Hematopoietic multipotent progenitor cell treated with erythropoietin and hydrocortisone succinate and interleukin-3 and kit ligand, for 17 days (in vitro differentiated cells): Measurements from ENCODE around the gene BCLAF3.

Source experiments
- DNase-seq: peaks from one replicate; pipeline ENCODE4 v3.0.0-alpha.2; 2015; ENCODE audit warnings: low spot score

Gene BCLAF3

DNA sequence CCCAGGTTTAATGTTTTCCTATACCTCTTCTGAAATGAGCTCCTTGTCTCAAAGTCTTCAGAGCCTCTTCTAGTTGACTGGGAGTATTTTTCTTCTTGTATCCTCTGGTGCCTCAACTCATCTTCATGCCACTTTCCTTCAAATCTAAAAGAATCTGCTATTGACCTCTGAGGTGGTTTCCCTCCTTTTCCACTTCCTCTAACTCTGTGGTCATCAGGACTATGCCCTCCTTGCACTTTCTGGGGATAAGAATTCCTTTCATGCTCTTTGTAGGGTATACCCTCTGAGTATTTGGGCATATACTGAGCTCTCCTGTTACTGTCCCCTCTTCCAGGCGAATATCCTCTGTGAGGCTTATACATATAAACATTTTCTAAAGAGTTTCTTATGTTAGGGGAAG is 24.8 kb downstream of the BCLAF3 start:
- DNase-seq = no peak

DNA sequence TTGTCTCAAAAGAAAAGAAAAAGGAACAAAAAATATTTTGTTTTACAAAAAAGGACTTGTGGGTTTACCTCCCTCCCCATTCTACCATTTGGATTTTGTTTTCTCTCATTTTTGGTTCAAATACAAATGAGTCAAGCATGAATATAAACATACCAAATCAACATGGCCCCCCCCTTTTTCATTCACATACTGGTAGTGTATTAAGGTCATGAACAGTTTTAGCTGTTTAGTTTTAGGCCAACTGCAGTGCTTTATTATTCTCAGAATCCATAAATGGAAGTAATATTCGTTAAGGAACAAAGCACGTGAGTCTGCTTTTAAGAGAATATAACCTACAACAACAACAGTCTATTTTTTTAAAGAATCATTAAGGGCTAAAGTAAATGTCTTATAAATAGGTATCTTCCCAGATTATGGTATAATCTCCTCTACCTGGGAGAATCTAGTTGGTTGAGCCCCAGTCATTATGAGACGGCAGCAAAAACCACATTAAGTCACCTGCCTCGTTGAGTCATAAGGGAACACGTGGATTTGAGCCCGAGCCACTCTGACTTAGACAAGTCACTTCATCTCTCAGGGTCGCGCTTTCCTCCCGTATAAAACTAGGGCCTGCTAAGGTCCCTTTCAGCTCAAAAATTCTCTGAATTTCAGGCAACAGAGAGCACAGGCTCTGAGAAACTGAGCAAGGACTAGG is 26.7 kb downstream of the BCLAF3 start:
- no peak for DNase-seq

DNA sequence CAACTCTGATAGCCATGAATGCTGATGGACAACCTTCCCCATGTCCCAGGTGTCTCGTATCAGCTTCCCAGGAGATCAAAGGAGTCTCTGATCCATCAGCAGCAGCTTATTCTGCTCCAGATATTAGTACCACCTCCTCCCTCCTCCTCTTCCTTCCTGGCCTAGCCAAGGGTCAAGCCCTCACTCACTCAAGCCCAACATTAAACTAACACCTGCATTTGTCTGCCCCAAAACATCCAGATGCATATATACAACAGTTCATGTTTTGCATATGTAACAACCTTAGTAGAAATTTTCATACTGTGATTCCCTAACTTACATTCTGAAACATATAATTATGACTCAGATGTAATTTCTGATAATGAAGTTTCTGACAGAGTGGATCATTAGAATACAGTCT is 29.9 kb downstream of the BCLAF3 start:
- DNase-seq = no peak

DNA sequence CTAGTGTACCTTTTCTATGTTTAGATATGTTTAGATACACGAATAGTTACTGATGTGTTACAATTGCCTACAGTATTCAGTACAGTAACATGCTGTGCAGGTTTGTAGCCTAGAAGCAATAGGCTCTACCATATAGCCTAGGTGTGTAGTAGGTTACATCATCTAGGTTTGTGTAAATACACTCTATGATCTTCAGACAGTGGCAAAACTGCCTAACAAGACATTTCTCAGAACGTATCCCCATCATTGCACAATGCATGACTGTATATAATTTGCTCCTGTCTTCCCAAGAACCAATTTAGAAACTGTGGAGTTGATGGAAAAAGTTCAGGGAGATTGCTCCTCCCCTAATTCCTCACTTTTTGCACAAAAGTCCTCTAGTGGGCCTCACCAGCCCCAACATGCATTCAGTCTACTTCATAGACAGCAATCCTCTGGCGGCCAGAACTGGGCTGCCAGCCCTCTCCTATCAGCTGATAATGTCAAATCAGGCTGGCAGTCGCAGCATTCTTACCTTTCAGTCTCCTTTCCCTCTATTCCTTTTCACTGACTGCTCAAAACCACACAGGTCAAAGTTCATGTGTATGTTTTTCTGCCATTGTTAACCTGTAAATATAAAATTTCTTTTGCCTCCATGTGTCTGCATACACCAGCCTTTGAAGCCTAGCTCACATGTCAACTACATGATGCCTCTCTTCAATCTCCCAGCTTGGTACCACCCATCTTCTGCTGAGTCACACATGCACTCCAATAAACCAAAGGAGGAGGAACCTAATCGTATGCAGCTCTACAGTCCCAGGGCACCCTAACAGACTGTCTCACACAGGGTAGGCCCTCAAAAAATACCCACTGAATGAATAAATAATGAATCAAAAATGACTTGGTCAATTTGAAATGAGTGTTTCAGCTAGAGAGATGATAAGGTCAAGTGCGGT is 32.0 kb downstream of the BCLAF3 start:
- no peak for DNase-seq

DNA sequence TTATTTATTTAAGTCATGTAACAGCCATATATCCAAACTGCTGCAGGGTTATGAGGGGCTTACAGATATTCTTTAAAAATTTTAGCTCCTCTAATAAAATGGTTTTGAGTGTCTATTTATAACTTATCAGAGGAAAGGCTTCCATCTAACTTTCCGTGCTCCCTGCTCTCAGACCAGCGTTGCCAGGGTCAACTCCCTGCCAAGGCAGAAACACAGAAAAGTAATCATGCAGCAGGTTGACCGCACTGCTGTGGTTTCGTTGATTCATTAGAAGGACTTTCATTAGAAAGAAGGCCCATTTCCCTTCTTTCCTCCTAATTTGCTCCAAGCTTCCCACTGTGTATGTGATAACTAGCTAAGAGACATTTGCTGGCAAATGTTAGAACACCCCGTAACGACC is 33.9 kb downstream of the BCLAF3 start:
- DNase-seq = no peak

DNA sequence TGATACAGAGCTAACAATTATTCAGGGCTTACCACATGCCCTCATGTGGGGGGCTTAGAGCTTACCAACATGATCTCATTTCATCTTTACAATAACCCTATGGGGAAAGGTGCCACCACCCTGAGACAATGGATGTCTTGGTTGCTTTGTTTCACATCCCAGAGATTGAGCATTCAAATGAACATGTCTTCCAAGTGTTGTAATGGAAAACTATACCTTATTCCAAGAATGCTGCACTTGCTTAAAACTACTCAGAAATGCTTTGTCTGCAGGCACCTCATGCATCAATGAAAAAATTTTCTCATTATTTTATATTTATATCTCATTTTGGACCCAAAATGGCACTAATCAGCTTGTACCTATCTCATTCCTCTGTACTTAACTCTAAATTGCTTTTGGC is 34.6 kb downstream of the BCLAF3 start:
- DNase-seq = no peak

DNA sequence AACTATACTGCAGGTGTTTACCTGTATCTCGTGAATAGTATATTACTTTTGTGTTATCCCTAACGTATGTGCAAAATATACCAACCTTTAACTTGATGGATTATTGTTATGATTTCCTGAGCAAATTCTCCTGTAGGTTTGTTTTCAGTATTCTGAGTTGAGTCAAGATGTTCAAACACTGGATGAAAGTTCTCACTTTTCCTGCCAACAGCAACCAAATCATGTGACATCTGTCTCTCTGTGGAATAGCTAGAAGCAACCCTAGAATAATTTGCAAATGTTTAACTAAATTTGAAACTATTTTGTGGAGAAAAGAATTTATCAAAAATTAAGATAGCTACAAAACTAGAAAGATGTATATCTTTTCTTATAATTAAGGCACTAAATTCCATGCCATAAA is 35.6 kb downstream of the BCLAF3 start:
- no peak for DNase-seq

DNA sequence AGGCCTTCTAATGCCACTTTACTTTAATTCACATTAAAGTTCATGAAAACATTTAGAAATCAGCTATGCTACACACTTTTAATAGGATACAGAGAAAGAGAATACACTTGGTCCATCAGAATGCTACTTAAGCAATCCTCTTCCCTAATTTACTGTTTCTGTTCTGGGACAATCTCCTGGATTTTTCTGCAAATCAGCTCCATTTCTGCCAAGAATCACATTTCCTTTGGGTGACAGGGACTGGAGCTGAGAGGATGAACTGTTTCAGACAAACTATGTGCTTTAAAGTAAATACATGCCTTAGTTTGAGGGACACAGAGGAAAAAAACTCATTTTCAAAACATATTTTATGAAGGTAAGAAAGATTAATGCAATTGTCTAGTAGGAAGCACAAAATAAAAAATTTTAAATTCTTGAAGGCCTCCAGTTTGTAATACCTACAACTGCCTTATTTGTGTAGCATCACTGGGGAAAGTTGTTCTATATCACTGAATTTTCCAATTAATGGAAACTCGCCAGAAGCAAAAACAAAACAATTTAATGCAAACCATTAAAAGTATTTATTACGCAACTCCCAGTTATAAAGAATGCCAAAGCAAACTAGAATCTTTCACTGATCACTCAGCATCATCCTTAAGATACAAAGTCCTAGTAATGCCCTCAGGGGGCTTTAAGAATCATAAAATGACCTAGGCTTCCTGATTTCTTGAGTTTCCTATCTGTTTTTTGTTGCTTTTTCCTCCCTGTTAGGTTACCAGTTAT is 36.3 kb downstream of the BCLAF3 start:
- no peak for DNase-seq

DNA sequence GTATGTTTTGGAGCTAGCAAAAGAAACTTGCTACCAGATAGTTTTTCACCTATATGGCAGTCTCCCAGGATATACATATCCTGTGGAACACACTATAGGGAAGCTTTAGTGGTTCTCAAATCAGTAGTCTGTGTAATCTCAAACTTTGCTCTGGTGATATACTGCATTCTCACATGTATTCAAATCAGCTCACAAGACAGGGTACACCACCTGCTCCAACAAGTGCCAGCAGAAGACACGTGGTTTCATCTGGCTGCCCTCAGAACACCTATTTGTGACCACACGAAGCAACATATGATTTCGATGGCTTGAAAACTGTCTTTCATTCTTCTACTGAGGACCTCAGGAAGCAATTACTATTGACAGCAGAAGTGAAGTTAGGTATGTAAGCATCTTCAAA is 37.7 kb downstream of the BCLAF3 start:
- DNase-seq = no peak

DNA sequence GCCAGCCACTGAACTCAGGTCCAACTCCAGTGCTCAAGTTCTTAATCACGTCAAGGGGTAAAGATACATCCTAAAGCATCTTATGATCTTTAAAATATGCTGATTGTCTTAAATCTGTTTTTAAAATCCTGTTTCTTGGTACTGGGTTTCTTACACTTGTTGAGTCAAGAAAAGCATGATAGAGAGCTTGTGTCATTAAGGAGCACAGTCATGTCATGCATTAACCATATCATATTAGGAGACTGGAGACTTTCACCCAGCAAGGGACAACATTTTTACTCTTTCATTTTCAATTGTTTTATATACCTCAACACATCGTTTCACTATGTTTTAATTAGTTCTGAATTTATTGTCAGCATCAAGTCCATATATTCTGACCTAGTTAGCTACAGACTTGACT is 41.5 kb downstream of the BCLAF3 start:
- DNase-seq = no peak

DNA sequence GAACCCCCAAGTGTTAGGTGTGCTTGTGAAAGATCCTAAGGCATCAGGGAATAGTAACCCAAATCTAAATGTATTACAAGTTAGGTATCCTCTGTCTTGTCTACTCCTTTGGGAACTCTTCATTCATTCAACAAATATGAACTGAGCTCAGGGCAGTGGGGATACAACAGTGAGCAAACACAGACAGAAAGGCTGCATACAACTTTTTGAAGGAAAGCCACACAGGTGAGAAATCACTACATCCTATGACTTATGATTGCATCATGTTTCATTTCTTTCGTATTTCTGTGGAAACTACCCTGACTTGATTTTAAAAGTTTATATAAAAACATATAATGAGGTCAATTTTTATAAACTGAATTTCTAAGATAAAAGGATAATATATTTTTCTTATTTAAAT is 43.2 kb downstream of the BCLAF3 start:
- DNase-seq = no peak
